SU-DHL-6 (cell line): ENCODE measurements around the gene MIPEP.
"Not testable (repeated sequence)": the region's sequence is repeated elsewhere in the genome, so short reads cannot be mapped to it uniquely, and the experiment has no call there.

Experiments
- H2AFZ ChIP-seq: fragments of 200-600 bp; sonication (generic); 2 replicates; pipeline ENCODE4 v1.6.1; 2014; ENCODE audit warnings: low read depth, mild to moderate bottlenecking, moderate library complexity, mixed read lengths, antibody characterized with exemption, low read length; ENCODE audit not compliant: severe bottlenecking
- H3F3A ChIP-seq: fragments of 200-600 bp; shearing (Covaris generic); 2 replicates; pipeline ENCODE4 v1.6.0; 2016; ENCODE audit warnings: antibody characterized with exemption, mild to moderate bottlenecking; ENCODE audit not compliant: insufficient read depth
- H3K27ac ChIP-seq: fragments of 200-600 bp; sonication (generic); 2 replicates; pipeline ENCODE4 v1.5.1; 2016; ENCODE audit warnings: low read depth, mild to moderate bottlenecking, low read length, moderate library complexity, mixed read lengths
- H3K27me3 ChIP-seq: fragments of 200-600 bp; sonication (generic), shearing (Covaris generic); 2 replicates; pipeline ENCODE4 v1.6.0; 2014; ENCODE audit warnings: mild to moderate bottlenecking, low read length
- H3K36me3 ChIP-seq: fragments of 200-600 bp; sonication (generic); 2 replicates; pipeline ENCODE4 v1.6.1; 2014; ENCODE audit warnings: mild to moderate bottlenecking, low read length, mixed read lengths
- H3K4me2 ChIP-seq: fragments of 300-600, 200-600 bp; shearing (Covaris generic), sonication (generic); 2 replicates; pipeline ENCODE4 v1.6.0; 2014; ENCODE audit warnings: low read length, low read depth, mild to moderate bottlenecking; ENCODE audit not compliant: poor library complexity, severe bottlenecking
- H3K4me3 ChIP-seq: fragments of 200-600 bp; sonication (generic); 2 replicates; pipeline ENCODE4 v1.5.1; 2014; ENCODE audit warnings: antibody characterized with exemption, low read length, mild to moderate bottlenecking, mixed read lengths; ENCODE audit not compliant: insufficient read depth, poor library complexity, severe bottlenecking
- H3K79me2 ChIP-seq: fragments of 200-600 bp; sonication (generic); 2 replicates; pipeline ENCODE4 v1.6.1; 2014; ENCODE audit warnings: mild to moderate bottlenecking, low read length, moderate library complexity; ENCODE audit not compliant: insufficient read depth
- H3K9ac ChIP-seq: fragments of 200-600 bp; sonication (generic); 2 replicates; pipeline ENCODE4 v1.7.0; 2014; ENCODE audit warnings: mild to moderate bottlenecking, low read length
- H3K9me2 ChIP-seq: fragments of 200-600 bp; sonication (generic); replicated peaks from 2 replicates; pipeline ENCODE4 v1.6.1; 2014; ENCODE audit warnings: low read length; ENCODE audit not compliant: insufficient read depth
- H3K9me3 ChIP-seq: fragments of 200-600 bp; sonication (generic); 2 replicates; pipeline ENCODE4 v1.6.1; 2014; ENCODE audit warnings: low read length, mixed read lengths; ENCODE audit not compliant: insufficient read depth
- H4K20me1 ChIP-seq: fragments of 200-600 bp; sonication (generic); 2 replicates; pipeline ENCODE4 v1.6.1; 2014; ENCODE audit warnings: low read depth, mild to moderate bottlenecking, antibody characterized with exemption, low read length, moderate library complexity, mixed read lengths
- CTCF ChIP-seq: fragments of 200-600 bp; sonication (generic); IDR thresholded peaks from one replicate; pipeline ENCODE4 v1.5.1; 2017; ENCODE audit warnings: antibody characterized with exemption, mild to moderate bottlenecking, low read length, moderate library complexity; ENCODE audit not compliant: insufficient read depth, poor library complexity, severe bottlenecking
- EZH2phosphoT487 ChIP-seq: fragments of 200-600 bp; sonication (generic), shearing (Covaris generic); conservative IDR thresholded peaks from 2 replicates; pipeline ENCODE4 v1.6.1; 2018; ENCODE audit warnings: mild to moderate bottlenecking, antibody characterized with exemption, low read length, moderate library complexity, mixed read lengths

The MIPEP gene

GRCh38 chr13:23765531-23765930 lies 123.7 kb downstream of the MIPEP start:
- Histone ChIP-seq H3F3A (no peaks in the 10 kb centered on the region), H3K27ac (no peak overlapping the region), H3K27me3 (no peaks in the 10 kb centered on the region), H3K79me2 (no peaks in the 10 kb centered on the region), H3K9me3 (no peaks in the 10 kb centered on the region), H3K4me3 (no peak overlapping the region), H3K36me3 (no peaks in the 10 kb centered on the region), H2AFZ (no peak overlapping the region), H3K4me2 (no peak overlapping the region), H4K20me1 (no peaks in the 10 kb centered on the region), H3K9me2 (no peaks in the 10 kb centered on the region), H3K9ac (no peak overlapping the region)
- TF ChIP-seq EZH2phosphoT487 (no peak), CTCF (no peak)

GRCh38 chr13:23763318-23763717 lies 125.9 kb downstream of the MIPEP start:
- Histone ChIP-seq H3K9me3 (no peaks in the 10 kb centered on the region), H3K9me2 (no peaks in the 10 kb centered on the region), H2AFZ (no peak overlapping the region), H3K27ac (no peak overlapping the region), H3K9ac (no peak overlapping the region), H4K20me1 (no peaks in the 10 kb centered on the region), H3K79me2 (no peaks in the 10 kb centered on the region), H3K4me2 (no peak overlapping the region), H3K27me3 (no peaks in the 10 kb centered on the region), H3F3A (no peaks in the 10 kb centered on the region), H3K4me3 (no peak overlapping the region), H3K36me3 (no peaks in the 10 kb centered on the region)
- no peak for TF ChIP-seq CTCF
- TF ChIP-seq EZH2phosphoT487, result no peak

- H3K36me3 ChIP-seq, H3K27me3 ChIP-seq, H3K9me3 ChIP-seq, H3K4me2 ChIP-seq, H3K27ac ChIP-seq, H3K4me3 ChIP-seq, H4K20me1 ChIP-seq, H3K9ac ChIP-seq, H3K79me2 ChIP-seq, H3K9me2 ChIP-seq, H3F3A ChIP-seq, H2AFZ ChIP-seq: not testable (repeated sequence)
These were observed 127.4 kb downstream of the MIPEP start for GRCh38 chr13:23761760-23762159.

- Histone ChIP-seq H3K9me2 (no peaks in the 10 kb centered on the region), H3K27me3 (no peaks in the 10 kb centered on the region), H3K27ac (no peak overlapping the region), H3K9ac (no peak overlapping the region), H4K20me1 (no peaks in the 10 kb centered on the region), H2AFZ (no peak overlapping the region), H3K4me2 (no peak overlapping the region), H3K36me3 (no peaks in the 10 kb centered on the region), H3K9me3 (no peaks in the 10 kb centered on the region), H3K79me2 (no peaks in the 10 kb centered on the region), H3K4me3 (no peak overlapping the region), H3F3A (no peaks in the 10 kb centered on the region)
- TF ChIP-seq EZH2phosphoT487 (no peak), CTCF (no peak)
These were observed 129.2 kb downstream of the MIPEP start for GRCh38 chr13:23760000-23760399.
